SK-N-SH (cell line): ENCODE results near the gene OGA. TPM values are rescaled to one million over a fixed set of nuclear protein-coding genes. Genes with fewer than 3 reads are reported as not detected.

Source experiments
- CTCF ChIA-PET: fragments of 300-600, 350-600 bp; formaldehyde crosslinking; extraction: SDS; loops from one replicate; lab custom pipeline; 2021; lab: Yijun Ruan, JAX
- POLR2A ChIA-PET: fragments of 350-600 bp; sonication (Branson Sonifier 250); formaldehyde crosslinking; extraction: SDS; loops from one replicate; lab custom pipeline; 2020; ENCODE audit warnings: antibody characterized with exemption, inconsistent platforms; lab: Yijun Ruan, JAX
- DNase-seq: peaks from one replicate; pipeline ENCODE4 v3.0.0; 2012
- H2AFZ ChIP-seq: fragments of 200-600 bp; sonication (generic); 2 replicates; pipeline ENCODE4 v1.8.1; 2016; ENCODE audit warnings: antibody characterized with exemption, mild to moderate bottlenecking, low read depth
- H3F3A ChIP-seq: fragments of 200-600 bp; sonication (generic); replicated peaks from 2 replicates; pipeline ENCODE3; 2016; ENCODE audit warnings: antibody characterized with exemption, mild to moderate bottlenecking; ENCODE audit not compliant: insufficient read depth
- H3K27ac ChIP-seq, 2 experiments: fragments of 200-500 bp in 1 of 2; fragments of 200-600 bp in 1 of 2; sonication (Bioruptor generic) in 1 of 2; sonication (generic), shearing (Covaris generic) in 1 of 2; 2 replicates each; pipeline versions ENCODE4 v1.5.1 to v1.6.1; 2014 to 2016; ENCODE audit warnings: low read depth in 2 of 2, inconsistent platforms in 1 of 2, low read length in 1 of 2, mild to moderate bottlenecking in 1 of 2, mixed read lengths in 1 of 2
- H3K27me3 ChIP-seq: fragments of 200-600 bp; sonication (generic), shearing (Covaris generic); 2 replicates; pipeline ENCODE4 v1.6.1; 2016; ENCODE audit warnings: mixed run types; ENCODE audit not compliant: insufficient read depth
- H3K36me3 ChIP-seq, 2 experiments: fragments of 200-500 bp in 1 of 2; fragments of 200-600 bp in 1 of 2; sonication (Bioruptor generic) in 1 of 2; sonication (generic) in 1 of 2; replicated peaks in 1 of 2; 2 replicates each; pipeline versions ENCODE3 to v1.5.1; 2014 to 2016; ENCODE audit warnings: low read length in 1 of 2, mild to moderate bottlenecking in 1 of 2; ENCODE audit not compliant: insufficient read depth in 2 of 2, control insufficient read depth in 1 of 2
- H3K4me1 ChIP-seq, 2 experiments: fragments of 200-500 bp in 1 of 2; fragments of 200-600 bp in 1 of 2; sonication (Bioruptor generic) in 1 of 2; sonication (generic), shearing (Covaris generic) in 1 of 2; 2 replicates each; pipeline versions ENCODE4 v1.5.1 to v1.6.1; 2014 to 2016; ENCODE audit warnings: low read depth in 1 of 2, low read length in 1 of 2, mixed run types in 1 of 2; ENCODE audit not compliant: insufficient read depth in 2 of 2, control insufficient read depth in 1 of 2
- H3K4me2 ChIP-seq: fragments of 200-600 bp; sonication (generic), shearing (Covaris generic); 2 replicates; pipeline ENCODE4 v1.6.1; 2017; ENCODE audit warnings: mixed run types
- H3K4me3 ChIP-seq, 2 experiments: fragments of 200-500 bp in 1 of 2; fragments of 200-600 bp in 1 of 2; sonication (Bioruptor generic) in 1 of 2; sonication (generic), shearing (Covaris generic) in 1 of 2; 2 replicates each; pipeline versions ENCODE4 v1.5.1 to v1.8.1; 2014 to 2016; ENCODE audit warnings: low read depth in 2 of 2, inconsistent platforms in 1 of 2, low read length in 1 of 2, mild to moderate bottlenecking in 1 of 2, mixed read lengths in 1 of 2, moderate library complexity in 1 of 2
- H3K79me2 ChIP-seq: fragments of 200-600 bp; sonication (generic); 2 replicates; pipeline ENCODE4 v1.8.1; 2017; ENCODE audit warnings: mild to moderate bottlenecking; ENCODE audit not compliant: insufficient read depth
- H3K9ac ChIP-seq: fragments of 200-600 bp; sonication (generic); 2 replicates; pipeline ENCODE4 v1.6.1; 2017; ENCODE audit warnings: mixed run types
- H3K9me2 ChIP-seq: fragments of 200-600 bp; sonication (generic); 2 replicates; pipeline ENCODE4 v1.6.1; 2017; ENCODE audit warnings: mixed run types
- H3K9me3 ChIP-seq: fragments of 200-600 bp; sonication (generic); 2 replicates; pipeline ENCODE4 v1.6.1; 2017; ENCODE audit warnings: mixed run types, mild to moderate bottlenecking, moderate library complexity
- H4K20me1 ChIP-seq: fragments of 200-600 bp; sonication (generic); 2 replicates; pipeline ENCODE4 v1.6.1; 2017; ENCODE audit warnings: mild to moderate bottlenecking, mixed run types; ENCODE audit not compliant: insufficient read depth
- EP300 ChIP-seq, 2 experiments: IDR thresholded peaks; 2 replicates each; pipeline versions ENCODE4 v1.4.0 to v1.6.1; 2012; ENCODE audit warnings: borderline replicate concordance in 1 of 2, low read depth in 1 of 2, low read length in 1 of 2
- FOXJ3 ChIP-seq: sonication (generic); formaldehyde crosslinking; IDR thresholded peaks from 2 replicates; pipeline ENCODE4 v1.5.1; 2020; ENCODE audit warnings: mild to moderate bottlenecking, missing genetic modification reagents
- JUND ChIP-seq: IDR thresholded peaks from 2 replicates; pipeline ENCODE4 v1.4.0; 2012
- NFIC ChIP-seq: IDR thresholded peaks from 2 replicates; pipeline ENCODE4 v1.4.0; 2012; ENCODE audit warnings: borderline replicate concordance
- NRF1 ChIP-seq: IDR thresholded peaks from 2 replicates; pipeline ENCODE4 v1.6.1; 2012; ENCODE audit warnings: low read depth, mild to moderate bottlenecking, low read length
- POLR2AphosphoS5 ChIP-seq: IDR thresholded peaks from 2 replicates; pipeline ENCODE4 v1.6.1; 2012; ENCODE audit warnings: low read depth, low read length
- REST ChIP-seq: IDR thresholded peaks from 2 replicates; pipeline ENCODE4 v1.6.1; 2012; ENCODE audit warnings: mild to moderate bottlenecking, low read depth, low read length, moderate library complexity
- RFX5 ChIP-seq: IDR thresholded peaks from 2 replicates; pipeline ENCODE4 v1.6.1; 2012; ENCODE audit warnings: mild to moderate bottlenecking, improper control_type of control experiment, low read length
- SMC3 ChIP-seq: IDR thresholded peaks from 2 replicates; pipeline ENCODE4 v1.6.1; 2012; ENCODE audit warnings: low read depth, low read length, improper control_type of control experiment
- TCF12 ChIP-seq: IDR thresholded peaks from 2 replicates; pipeline ENCODE4 v1.4.0; 2012
- TEAD4 ChIP-seq: IDR thresholded peaks from 2 replicates; pipeline ENCODE4 v1.4.0; 2012; ENCODE audit warnings: mild to moderate bottlenecking, borderline replicate concordance; ENCODE audit not compliant: insufficient read depth
- WGBS: methylation state at CpG from one replicate; pipeline ENCODE4 v1.1.6; 2017; ENCODE audit warnings: low lambda C conversion rate; 5-methylcytosine and 5-hydroxymethylcytosine counted together
- polyA plus RNA-seq, 3 experiments: library from polyadenylated mRNA; depleted of rRNA; stranded (reverse); fragments of >200 nt; gene quantifications; 2 replicates each; pipeline ENCODE4 v1.2.3, GENCODE V29; 2012
- TF ChIP-seq, protein P1 (sequence below): fragments of 150-350 bp; IDR thresholded peaks from 2 replicates; pipeline ENCODE4 v1.6.1; 2017; ENCODE audit warnings: antibody characterized with exemption, low read length, low read depth, borderline replicate concordance
- TF ChIP-seq, protein P2 (sequence below): IDR thresholded peaks from 2 replicates; pipeline ENCODE4 v1.4.0; 2012; ENCODE audit warnings: low read depth, borderline replicate concordance

The OGA gene
- polyA plus RNA-seq, 1 of the 3 experiments (the other 2 are of a cell fraction): 24.8 TPM

GRCh38 chr10:101818119-101818871 is at the start of gene OGA (continued):
- TF ChIP-seq EP300 (IDR thresholded peaks at IDR 0.05; ENCODE audit: borderline replicate concordance in 1 of 2, low read depth in 1 of 2, low read length in 1 of 2): peak in 1 of 2 experiments; percentile 53; a peak in 1 of 4 replicates
- TF ChIP-seq NFIC: no peak; the same call in 1 of the 2 replicates
- no peak for TF ChIP-seq SMC3
- TF ChIP-seq, protein P1, sequence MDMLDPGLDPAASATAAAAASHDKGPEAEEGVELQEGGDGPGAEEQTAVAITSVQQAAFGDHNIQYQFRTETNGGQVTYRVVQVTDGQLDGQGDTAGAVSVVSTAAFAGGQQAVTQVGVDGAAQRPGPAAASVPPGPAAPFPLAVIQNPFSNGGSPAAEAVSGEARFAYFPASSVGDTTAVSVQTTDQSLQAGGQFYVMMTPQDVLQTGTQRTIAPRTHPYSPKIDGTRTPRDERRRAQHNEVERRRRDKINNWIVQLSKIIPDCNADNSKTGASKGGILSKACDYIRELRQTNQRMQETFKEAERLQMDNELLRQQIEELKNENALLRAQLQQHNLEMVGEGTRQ: no peak
- TF ChIP-seq, all 33 proteins: peak for 19

- H3K4me2 ChIP-seq: no peak overlapping the region
- ChIA-PET CTCF (interaction anchor here (2.3 kb wide), 1 partner anchor 24 kb away, joined by 7 read pairs; the partner anchor contains the start of gene KCNIP2), POLR2A (no interaction called here)
- no peaks in the 10 kb centered on the region for H3K79me2 ChIP-seq
- H3K4me3 ChIP-seq: no peak overlapping the region
- no peak overlapping the region for H3K9ac ChIP-seq
- peaks cover 0 to 16% of the 10 kb centered on the region in 2 experiments for H3K36me3 ChIP-seq
- no peaks in the 10 kb centered on the region for H4K20me1 ChIP-seq
- no peaks in the 10 kb centered on the region for H3K9me3 ChIP-seq
- no peaks in the 10 kb centered on the region for H3K4me1 ChIP-seq
- WGBS: 63% methylated on average over 1 of the region's 1 CpG
- H2AFZ ChIP-seq: no peak overlapping the region
- H3K9me2 ChIP-seq: no peaks in the 10 kb centered on the region
- H3F3A ChIP-seq: no peaks in the 10 kb centered on the region
- no peaks in the 10 kb centered on the region for H3K27me3 ChIP-seq
- TF ChIP-seq FOXJ3 (CRISPR knock-in tag) (no peak), TCF12 (no peak), POLR2AphosphoS5 (no peak), REST (no peak), JUND (no peak), NRF1 (no peak), RFX5 (no peak), NFIC (no peak), TEAD4 (no peak)
- TF ChIP-seq, protein P2, sequence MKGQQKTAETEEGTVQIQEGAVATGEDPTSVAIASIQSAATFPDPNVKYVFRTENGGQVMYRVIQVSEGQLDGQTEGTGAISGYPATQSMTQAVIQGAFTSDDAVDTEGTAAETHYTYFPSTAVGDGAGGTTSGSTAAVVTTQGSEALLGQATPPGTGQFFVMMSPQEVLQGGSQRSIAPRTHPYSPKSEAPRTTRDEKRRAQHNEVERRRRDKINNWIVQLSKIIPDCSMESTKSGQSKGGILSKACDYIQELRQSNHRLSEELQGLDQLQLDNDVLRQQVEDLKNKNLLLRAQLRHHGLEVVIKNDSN: no peak
- TF ChIP-seq, protein P1: no peak
- TF ChIP-seq, all 33 proteins: peak for 0
- no peak for DNase-seq
- H3K27ac ChIP-seq: no peak overlapping the region
These were observed 49.7 kb upstream of the OGA start for GRCh38 chr10:101867931-101868330.
